GM04504 (cell line): ENCODE measurements around the gene NYAP2.

ENCODE experiments used
- DNase-seq: peaks from one replicate; pipeline ENCODE4 v3.0.0-alpha.2; 2012; ENCODE audit warnings: low read depth

Gene NYAP2

GRCh38 chr2:225558399-225559071 is 159.0 kb downstream of the NYAP2 start:
- DNase-seq, result no peak

- DNase-seq, result no peak
Observed at GRCh38 chr2:225559072-225559415, 159.5 kb downstream of the NYAP2 start.

- no peak for DNase-seq
Observed at GRCh38 chr2:225566798-225567197, 167.3 kb downstream of the NYAP2 start.

- no peak for DNase-seq
Observed at GRCh38 chr2:225569995-225570394, 170.5 kb downstream of the NYAP2 start.

GRCh38 chr2:225573603-225574002 is 174.1 kb downstream of the NYAP2 start:
- no peak for DNase-seq

- DNase-seq, result no peak
Observed at GRCh38 chr2:225574582-225575138, 175.2 kb downstream of the NYAP2 start.

- DNase-seq, result no peak
Observed at GRCh38 chr2:225581135-225581534, 181.6 kb downstream of the NYAP2 start.

GRCh38 chr2:225581906-225582305 is 182.4 kb downstream of the NYAP2 start:
- DNase-seq, result no peak

- DNase-seq, result no peak
Observed at GRCh38 chr2:225582355-225583116, 183.0 kb downstream of the NYAP2 start.

GRCh38 chr2:225584796-225585195 is 185.3 kb downstream of the NYAP2 start:
- DNase-seq, result no peak

- no peak for DNase-seq
Observed at GRCh38 chr2:225590932-225591331, 191.4 kb downstream of the NYAP2 start.

- DNase-seq, result no peak
Observed at GRCh38 chr2:225597911-225598310, 198.4 kb downstream of the NYAP2 start.

GRCh38 chr2:225598426-225598825 is 198.9 kb downstream of the NYAP2 start:
- no peak for DNase-seq

- no peak for DNase-seq
Observed at GRCh38 chr2:225598897-225599296, 199.4 kb downstream of the NYAP2 start.

GRCh38 chr2:225599856-225600255 is 200.3 kb downstream of the NYAP2 start:
- DNase-seq, result no peak

- no peak for DNase-seq
Observed at GRCh38 chr2:225600444-225600843, 200.9 kb downstream of the NYAP2 start.

GRCh38 chr2:225600865-225601264 is 201.4 kb downstream of the NYAP2 start:
- no peak for DNase-seq

GRCh38 chr2:225602205-225602604 is 202.7 kb downstream of the NYAP2 start:
- DNase-seq, result no peak

GRCh38 chr2:225608136-225608535 is 208.6 kb downstream of the NYAP2 start:
- no peak for DNase-seq

- DNase-seq, result no peak
Observed at GRCh38 chr2:225612636-225613035, 213.1 kb downstream of the NYAP2 start.

GRCh38 chr2:225614915-225615314 is 215.4 kb downstream of the NYAP2 start:
- no peak for DNase-seq

- DNase-seq, result no peak
Observed at GRCh38 chr2:225615514-225615913, 216.0 kb downstream of the NYAP2 start.

- DNase-seq, result no peak
Observed at GRCh38 chr2:225616372-225616771, 216.9 kb downstream of the NYAP2 start.
